GM12878 (cell line): Measurements from ENCODE around the gene PLAC1. TPM values are rescaled to one million over a fixed set of nuclear protein-coding genes. Genes with fewer than 3 reads are reported as not detected.

Experiments used
- ATAC-seq: fragments of 200-7000 bp; cut with Tn5 transposase; 3 replicates; pipeline ENCODE4 v1.9.1; 2020; ENCODE audit warnings: mild to moderate bottlenecking, moderate library complexity
- BruUV-seq: library from RNA; stranded (reverse); fragments of 400-500 nt; replicated peaks from 2 replicates; lab custom pipeline; 2021; lab: Mats Ljungman, UMichigan
- CTCF ChIA-PET: fragments of 300-600 bp; sonication (Branson Sonifier 250); formaldehyde crosslinking; extraction: SDS; loops from one replicate; lab custom pipeline; 2021; ENCODE audit warnings: inconsistent platforms; lab: Yijun Ruan, JAX
- POLR2A ChIA-PET: fragments of 350-600 bp; formaldehyde crosslinking; extraction: SDS; loops from one replicate; lab custom pipeline; 2021; ENCODE audit warnings: inconsistent platforms; lab: Charles Lee
- RAD21 ChIA-PET: fragments of 300-600 bp; sonication (Branson Sonifier 250); formaldehyde crosslinking; loops from one replicate; lab custom pipeline; 2023; ENCODE audit warnings: antibody characterized with exemption; ENCODE audit not compliant: unreplicated experiment; lab: Charles Lee
- SMC1A ChIA-PET: fragments of 300-600 bp; sonication (Branson Sonifier 250); formaldehyde crosslinking; loops from one replicate; lab custom pipeline; 2023; ENCODE audit not compliant: unreplicated experiment, uncharacterized antibody; lab: Charles Lee
- DNase-seq: peaks from one replicate; pipeline ENCODE4 v3.0.0-alpha.2; 2011; ENCODE audit warnings: low read depth, low spot score
- FAIRE-seq: peaks from 3 replicates; lab custom pipeline; 2011; peaks lifted over from hg19 to GRCh38; lab: Jason Lieb, UNC
- H2AFZ ChIP-seq: 2 replicates; pipeline ENCODE4 v1.6.0; 2011; ENCODE audit warnings: low read depth, low read length, control low read depth; ENCODE audit not compliant: control insufficient read depth
- H3K27ac ChIP-seq: 2 replicates; pipeline ENCODE4 v1.5.1; 2011; ENCODE audit warnings: control low read depth; ENCODE audit not compliant: control insufficient read depth, insufficient read depth
- H3K27me3 ChIP-seq, 2 experiments: replicated peaks in 1 of 2; 2 replicates each; pipeline versions ENCODE4 v1.6.0 to v1.6.1; 2011; ENCODE audit warnings: low read length in 1 of 2; ENCODE audit not compliant: control insufficient read depth in 2 of 2, insufficient read depth in 2 of 2
- H3K36me3 ChIP-seq, 2 experiments: 2 replicates each; pipeline ENCODE4 v1.5.1; 2011; ENCODE audit warnings: low read length in 1 of 2; ENCODE audit not compliant: control insufficient read depth in 2 of 2, insufficient read depth in 2 of 2
- H3K4me1 ChIP-seq: 2 replicates; pipeline ENCODE4 v1.6.1; 2011; ENCODE audit warnings: mild to moderate bottlenecking, low read length, moderate library complexity, mixed read lengths; ENCODE audit not compliant: control insufficient read depth, insufficient read depth
- H3K4me2 ChIP-seq: 2 replicates; pipeline ENCODE4 v1.6.0; 2011; ENCODE audit warnings: control low read depth; ENCODE audit not compliant: control insufficient read depth, insufficient read depth
- H3K4me3 ChIP-seq: fragments of 200-600 bp; sonication (generic); 2 replicates; pipeline ENCODE4 v1.5.1; 2016
- H3K79me2 ChIP-seq: 2 replicates; pipeline ENCODE4 v1.6.0; 2011; ENCODE audit warnings: low read length; ENCODE audit not compliant: control insufficient read depth, insufficient read depth
- H3K9ac ChIP-seq: 2 replicates; pipeline ENCODE4 v1.8.0; 2011; ENCODE audit warnings: low read length, control low read depth, mixed read lengths; ENCODE audit not compliant: control insufficient read depth, insufficient read depth
- H3K9me3 ChIP-seq: replicated peaks from 3 replicates; pipeline ENCODE4 v1.5.1; 2011; ENCODE audit warnings: mild to moderate bottlenecking, low read length; ENCODE audit not compliant: control insufficient read depth, insufficient read depth
- H4K20me1 ChIP-seq: 2 replicates; pipeline ENCODE4 v1.6.0; 2011; ENCODE audit not compliant: control insufficient read depth, insufficient read depth
- E4F1 ChIP-seq: fragments of 450-650 bp; IDR thresholded peaks from 2 replicates; pipeline ENCODE4 v1.6.1; 2018; ENCODE audit warnings: borderline replicate concordance, mild to moderate bottlenecking; ENCODE audit not compliant: partially characterized antibody
- NBN ChIP-seq: fragments of 450-650 bp; IDR thresholded peaks from 2 replicates; pipeline ENCODE4 v1.6.1; 2016
- NFYA ChIP-seq: IDR thresholded peaks from 2 replicates; pipeline ENCODE4 v1.6.1; 2011; ENCODE audit warnings: low read depth, mild to moderate bottlenecking, low read length, improper control_type of control experiment, borderline replicate concordance
- RFX5 ChIP-seq: IDR thresholded peaks from 2 replicates; pipeline ENCODE4 v1.6.1; 2011; ENCODE audit warnings: low read depth, low read length, improper control_type of control experiment
- TBL1XR1 ChIP-seq: IDR thresholded peaks from 2 replicates; pipeline ENCODE4 v1.6.1; 2012; ENCODE audit warnings: low read depth, low read length, improper control_type of control experiment
- ZBTB4 ChIP-seq: fragments of 450-650 bp; formaldehyde crosslinking; IDR thresholded peaks from 2 replicates; pipeline ENCODE4 v1.4.0; 2022; ENCODE audit warnings: mild to moderate bottlenecking, moderate library complexity
- WGBS: methylation state at CpG from one replicate; pipeline ENCODE4 v1.1.6; 2016; ENCODE audit warnings: low lambda C conversion rate; ENCODE audit not compliant: insufficient replicate concordance, insufficient coverage; ENCODE audit errors: missing lambda C conversion rate; 5-methylcytosine and 5-hydroxymethylcytosine counted together
- in situ Hi-C: fragments of 300-500 bp; cut with MboI; formaldehyde crosslinking; loops from 9 replicates; pipeline ENCODE4 v1.14.3; 2018; ENCODE audit warnings: mixed read lengths
- intact Hi-C: fragments of 100-400 bp; cut with micrococcal nuclease; formaldehyde crosslinking; loops from one replicate; pipeline ENCODE4 v1.14.2; 2022; ENCODE audit not compliant: unreplicated experiment
- polyA plus RNA-seq, 11 experiments: library from polyadenylated mRNA; depleted of rRNA in 4 of 11; unstranded in 6 of 11; stranded (reverse) in 5 of 11; fragments of >200 nt; fragmentation: Nextera tagmentation in 4 of 11; fragmentation: Illumina TruSeq in 1 of 11; extraction: Ambion mirVana in 4 of 11; extraction: Trizol in 1 of 11; gene quantifications; 1 replicate in 1 of 11; 2 replicates in 10 of 11; pipeline versions ENCODE4 v1.2.1 to v1.2.3, GENCODE V29; 2011 to 2016; ENCODE audit warnings: inconsistent platforms in 2 of 11, missing spikeins in 2 of 11, low read depth in 1 of 11
- total RNA-seq, 4 experiments: library from RNA; depleted of rRNA in 3 of 4; stranded (reverse); fragments of >200 nt in 3 of 4; fragmentation: Illumina TruSeq in 1 of 4; extraction: Trizol in 1 of 4; gene quantifications; 2 replicates each; pipeline versions ENCODE4 v1.2.1 to v1.2.3, GENCODE V29; 2013 to 2021
- TF ChIP-seq, protein P1 (sequence below): fragments of 450-650 bp; IDR thresholded peaks from 2 replicates; pipeline ENCODE4 v1.6.1; 2016; ENCODE audit warnings: mild to moderate bottlenecking, moderate library complexity, borderline replicate concordance
- TF ChIP-seq, protein P2 (sequence below): fragments of 450-650 bp; formaldehyde crosslinking; IDR thresholded peaks from 2 replicates; pipeline ENCODE4 v1.5.0; 2022; ENCODE audit warnings: mild to moderate bottlenecking, missing genetic modification characterization
- TF ChIP-seq, protein P3 (sequence below): IDR thresholded peaks from 2 replicates; pipeline ENCODE4 v1.6.1; 2011; ENCODE audit warnings: borderline replicate concordance, low read depth, mild to moderate bottlenecking, moderate library complexity, mixed read lengths, low read length; ENCODE audit not compliant: insufficient read depth; ENCODE audit errors: extremely low read length

PLAC1 gene
- total and polyA plus RNA-seq, 10 of the 15 experiments (the other 5 are each of a cell fraction or from before 2014, with no cell fraction given), result 0.05 to 0.42 (median 0.17) TPM; not detected in 5

- Histone ChIP-seq H2AFZ (no peak overlapping the region), H3K36me3 (no peaks in the 10 kb centered on the region), H3K4me2 (no peak overlapping the region), H3K27ac (no peak overlapping the region), H3K79me2 (no peaks in the 10 kb centered on the region), H3K27me3 (no peaks in the 10 kb centered on the region), H3K9me3 (no peaks in the 10 kb centered on the region), H3K4me3 (no peak overlapping the region), H3K4me1 (no peaks in the 10 kb centered on the region), H4K20me1 (no peaks in the 10 kb centered on the region), H3K9ac (no peak overlapping the region)
- 45% methylated on average over 4 of the region's 4 CpGs for WGBS
- ChIA-PET CTCF (no interaction called here), POLR2A (interaction anchor here (0.5 kb wide), 1 partner anchor 23 kb away, joined by 3 read pairs; no protein-coding TSS in a partner anchor), SMC1A (no interaction called here), RAD21 (no interaction called here)
- no peak for ATAC-seq
- BruUV-seq, result no TSS peak
- in situ Hi-C loops (no loop called here), intact Hi-C loops (no loop called here)
- DNase-seq, result no peak
- FAIRE-seq, result no peak
- TF ChIP-seq TBL1XR1 (no peak), E4F1 (no peak), NBN (no peak), NFYA (no peak), ZBTB4 (CRISPR knock-in tag) (no peak), RFX5 (no peak)
- TF ChIP-seq, protein P1, sequence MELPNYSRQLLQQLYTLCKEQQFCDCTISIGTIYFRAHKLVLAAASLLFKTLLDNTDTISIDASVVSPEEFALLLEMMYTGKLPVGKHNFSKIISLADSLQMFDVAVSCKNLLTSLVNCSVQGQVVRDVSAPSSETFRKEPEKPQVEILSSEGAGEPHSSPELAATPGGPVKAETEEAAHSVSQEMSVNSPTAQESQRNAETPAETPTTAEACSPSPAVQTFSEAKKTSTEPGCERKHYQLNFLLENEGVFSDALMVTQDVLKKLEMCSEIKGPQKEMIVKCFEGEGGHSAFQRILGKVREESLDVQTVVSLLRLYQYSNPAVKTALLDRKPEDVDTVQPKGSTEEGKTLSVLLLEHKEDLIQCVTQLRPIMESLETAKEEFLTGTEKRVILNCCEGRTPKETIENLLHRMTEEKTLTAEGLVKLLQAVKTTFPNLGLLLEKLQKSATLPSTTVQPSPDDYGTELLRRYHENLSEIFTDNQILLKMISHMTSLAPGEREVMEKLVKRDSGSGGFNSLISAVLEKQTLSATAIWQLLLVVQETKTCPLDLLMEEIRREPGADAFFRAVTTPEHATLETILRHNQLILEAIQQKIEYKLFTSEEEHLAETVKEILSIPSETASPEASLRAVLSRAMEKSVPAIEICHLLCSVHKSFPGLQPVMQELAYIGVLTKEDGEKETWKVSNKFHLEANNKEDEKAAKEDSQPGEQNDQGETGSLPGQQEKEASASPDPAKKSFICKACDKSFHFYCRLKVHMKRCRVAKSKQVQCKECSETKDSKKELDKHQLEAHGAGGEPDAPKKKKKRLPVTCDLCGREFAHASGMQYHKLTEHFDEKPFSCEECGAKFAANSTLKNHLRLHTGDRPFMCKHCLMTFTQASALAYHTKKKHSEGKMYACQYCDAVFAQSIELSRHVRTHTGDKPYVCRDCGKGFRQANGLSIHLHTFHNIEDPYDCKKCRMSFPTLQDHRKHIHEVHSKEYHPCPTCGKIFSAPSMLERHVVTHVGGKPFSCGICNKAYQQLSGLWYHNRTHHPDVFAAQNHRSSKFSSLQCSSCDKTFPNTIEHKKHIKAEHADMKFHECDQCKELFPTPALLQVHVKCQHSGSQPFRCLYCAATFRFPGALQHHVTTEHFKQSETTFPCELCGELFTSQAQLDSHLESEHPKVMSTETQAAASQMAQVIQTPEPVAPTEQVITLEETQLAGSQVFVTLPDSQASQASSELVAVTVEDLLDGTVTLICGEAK, result no peak
- TF ChIP-seq, protein P2, sequence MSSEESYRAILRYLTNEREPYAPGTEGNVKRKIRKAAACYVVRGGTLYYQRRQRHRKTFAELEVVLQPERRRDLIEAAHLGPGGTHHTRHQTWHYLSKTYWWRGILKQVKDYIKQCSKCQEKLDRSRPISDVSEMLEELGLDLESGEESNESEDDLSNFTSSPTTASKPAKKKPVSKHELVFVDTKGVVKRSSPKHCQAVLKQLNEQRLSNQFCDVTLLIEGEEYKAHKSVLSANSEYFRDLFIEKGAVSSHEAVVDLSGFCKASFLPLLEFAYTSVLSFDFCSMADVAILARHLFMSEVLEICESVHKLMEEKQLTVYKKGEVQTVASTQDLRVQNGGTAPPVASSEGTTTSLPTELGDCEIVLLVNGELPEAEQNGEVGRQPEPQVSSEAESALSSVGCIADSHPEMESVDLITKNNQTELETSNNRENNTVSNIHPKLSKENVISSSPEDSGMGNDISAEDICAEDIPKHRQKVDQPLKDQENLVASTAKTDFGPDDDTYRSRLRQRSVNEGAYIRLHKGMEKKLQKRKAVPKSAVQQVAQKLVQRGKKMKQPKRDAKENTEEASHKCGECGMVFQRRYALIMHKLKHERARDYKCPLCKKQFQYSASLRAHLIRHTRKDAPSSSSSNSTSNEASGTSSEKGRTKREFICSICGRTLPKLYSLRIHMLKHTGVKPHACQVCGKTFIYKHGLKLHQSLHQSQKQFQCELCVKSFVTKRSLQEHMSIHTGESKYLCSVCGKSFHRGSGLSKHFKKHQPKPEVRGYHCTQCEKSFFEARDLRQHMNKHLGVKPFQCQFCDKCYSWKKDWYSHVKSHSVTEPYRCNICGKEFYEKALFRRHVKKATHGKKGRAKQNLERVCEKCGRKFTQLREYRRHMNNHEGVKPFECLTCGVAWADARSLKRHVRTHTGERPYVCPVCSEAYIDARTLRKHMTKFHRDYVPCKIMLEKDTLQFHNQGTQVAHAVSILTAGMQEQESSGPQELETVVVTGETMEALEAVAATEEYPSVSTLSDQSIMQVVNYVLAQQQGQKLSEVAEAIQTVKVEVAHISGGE (CRISPR knock-in tag), result no peak
- TF ChIP-seq, protein P3, sequence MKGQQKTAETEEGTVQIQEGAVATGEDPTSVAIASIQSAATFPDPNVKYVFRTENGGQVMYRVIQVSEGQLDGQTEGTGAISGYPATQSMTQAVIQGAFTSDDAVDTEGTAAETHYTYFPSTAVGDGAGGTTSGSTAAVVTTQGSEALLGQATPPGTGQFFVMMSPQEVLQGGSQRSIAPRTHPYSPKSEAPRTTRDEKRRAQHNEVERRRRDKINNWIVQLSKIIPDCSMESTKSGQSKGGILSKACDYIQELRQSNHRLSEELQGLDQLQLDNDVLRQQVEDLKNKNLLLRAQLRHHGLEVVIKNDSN, result no peak
These were observed 100.1 kb downstream of the PLAC1 start for GRCh38 chrX:134558133-134558532.
